Measurements from ENCODE around the gene CHST11. TPM values are rescaled to one million over a fixed set of nuclear protein-coding genes. Genes with fewer than 3 reads are reported as not detected.

CHST11 gene
- total and polyA plus RNA-seq, 9 of the 15 experiments (the other 6 are each of a cell fraction or from before 2014, with no cell fraction given): 2.3 to 38.7 (median 15.0) TPM

DNA sequence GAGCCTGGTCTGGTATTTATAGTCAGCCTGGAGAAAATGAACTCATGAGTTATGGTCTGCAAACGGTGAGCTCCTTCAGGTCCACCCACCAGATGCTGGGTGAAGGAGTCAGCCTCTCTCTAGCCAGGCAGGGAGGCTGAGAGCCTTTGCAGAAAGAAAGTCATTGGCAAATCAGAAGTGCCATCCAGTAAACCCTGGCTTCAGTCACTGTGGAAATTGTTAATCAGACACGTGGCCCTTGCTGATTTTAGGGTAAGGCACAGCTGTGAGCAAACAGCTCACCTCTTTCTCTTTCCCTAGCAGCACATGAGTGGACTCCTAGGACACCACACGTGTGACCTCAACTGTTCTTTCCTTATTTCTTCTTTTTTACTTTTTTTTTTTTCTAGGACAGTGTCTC lies 44.9 kb downstream of the CHST11 start (continued):
- TF ChIP-seq CUX1 (CRISPR knock-in tag; IDR thresholded peaks at IDR 0.05) (no peak), BRF2 (IDR thresholded peaks at IDR 0.05; ENCODE audit: borderline replicate concordance, insufficient read depth, insufficient read length) (no peak), CHCHD3 (CRISPR knock-in tag; IDR thresholded peaks at IDR 0.05) (no peak), ZNF584 (CRISPR knock-in tag; IDR thresholded peaks at IDR 0.05; ENCODE audit: low read depth) (no peak), RBBP5 (IDR thresholded peaks at IDR 0.05; ENCODE audit: borderline replicate concordance, insufficient read depth, low read length, poor library complexity, severe bottlenecking) (no peak), FOXA3 (CRISPR knock-in tag; conservative IDR thresholded peaks at IDR 0.05 in 1 of 2, IDR thresholded peaks at IDR 0.05 in 1 of 2) (no peak)
- TF ChIP-seq, protein P1, sequence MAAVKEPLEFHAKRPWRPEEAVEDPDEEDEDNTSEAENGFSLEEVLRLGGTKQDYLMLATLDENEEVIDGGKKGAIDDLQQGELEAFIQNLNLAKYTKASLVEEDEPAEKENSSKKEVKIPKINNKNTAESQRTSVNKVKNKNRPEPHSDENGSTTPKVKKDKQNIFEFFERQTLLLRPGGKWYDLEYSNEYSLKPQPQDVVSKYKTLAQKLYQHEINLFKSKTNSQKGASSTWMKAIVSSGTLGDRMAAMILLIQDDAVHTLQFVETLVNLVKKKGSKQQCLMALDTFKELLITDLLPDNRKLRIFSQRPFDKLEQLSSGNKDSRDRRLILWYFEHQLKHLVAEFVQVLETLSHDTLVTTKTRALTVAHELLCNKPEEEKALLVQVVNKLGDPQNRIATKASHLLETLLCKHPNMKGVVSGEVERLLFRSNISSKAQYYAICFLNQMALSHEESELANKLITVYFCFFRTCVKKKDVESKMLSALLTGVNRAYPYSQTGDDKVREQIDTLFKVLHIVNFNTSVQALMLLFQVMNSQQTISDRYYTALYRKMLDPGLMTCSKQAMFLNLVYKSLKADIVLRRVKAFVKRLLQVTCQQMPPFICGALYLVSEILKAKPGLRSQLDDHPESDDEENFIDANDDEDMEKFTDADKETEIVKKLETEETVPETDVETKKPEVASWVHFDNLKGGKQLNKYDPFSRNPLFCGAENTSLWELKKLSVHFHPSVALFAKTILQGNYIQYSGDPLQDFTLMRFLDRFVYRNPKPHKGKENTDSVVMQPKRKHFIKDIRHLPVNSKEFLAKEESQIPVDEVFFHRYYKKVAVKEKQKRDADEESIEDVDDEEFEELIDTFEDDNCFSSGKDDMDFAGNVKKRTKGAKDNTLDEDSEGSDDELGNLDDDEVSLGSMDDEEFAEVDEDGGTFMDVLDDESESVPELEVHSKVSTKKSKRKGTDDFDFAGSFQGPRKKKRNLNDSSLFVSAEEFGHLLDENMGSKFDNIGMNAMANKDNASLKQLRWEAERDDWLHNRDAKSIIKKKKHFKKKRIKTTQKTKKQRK (IDR thresholded peaks at IDR 0.05; ENCODE audit: borderline replicate concordance, low read depth, low read length): no peak
- TF ChIP-seq, protein P2, sequence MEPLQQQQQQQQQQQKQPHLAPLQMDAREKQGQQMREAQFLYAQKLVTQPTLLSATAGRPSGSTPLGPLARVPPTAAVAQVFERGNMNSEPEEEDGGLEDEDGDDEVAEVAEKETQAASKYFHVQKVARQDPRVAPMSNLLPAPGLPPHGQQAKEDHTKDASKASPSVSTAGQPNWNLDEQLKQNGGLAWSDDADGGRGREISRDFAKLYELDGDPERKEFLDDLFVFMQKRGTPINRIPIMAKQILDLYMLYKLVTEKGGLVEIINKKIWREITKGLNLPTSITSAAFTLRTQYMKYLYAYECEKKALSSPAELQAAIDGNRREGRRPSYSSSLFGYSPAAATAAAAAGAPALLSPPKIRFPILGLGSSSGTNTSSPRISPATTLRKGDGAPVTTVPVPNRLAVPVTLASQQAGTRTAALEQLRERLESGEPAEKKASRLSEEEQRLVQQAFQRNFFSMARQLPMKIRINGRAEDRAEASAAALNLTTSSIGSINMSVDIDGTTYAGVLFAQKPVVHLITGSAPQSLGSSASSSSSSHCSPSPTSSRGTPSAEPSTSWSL (CRISPR knock-in tag; IDR thresholded peaks at IDR 0.05; ENCODE audit: borderline replicate concordance): no peak
